Endothelial cell of umbilical vein (primary cell): ENCODE data around the gene LRRC4B. TPM values are rescaled to one million over a fixed set of nuclear protein-coding genes. Genes with fewer than 3 reads are reported as not detected.

Source experiments
- BruUV-seq: library from RNA; stranded (reverse); fragments of 400-500 nt; replicated peaks from 2 replicates; lab custom pipeline; 2021; lab: Mats Ljungman, UMichigan
- CTCF ChIA-PET: fragments of 300-600, 350-600 bp; sonication (Branson Sonifier 250); formaldehyde crosslinking; loops from one replicate; lab custom pipeline; 2021; ENCODE audit warnings: antibody characterized with exemption, inconsistent platforms; lab: Charles Lee
- POLR2A ChIA-PET: fragments of 300-600, 350-600 bp; sonication (Branson Sonifier 250); formaldehyde crosslinking; loops from one replicate; lab custom pipeline; 2021; ENCODE audit warnings: antibody characterized with exemption, inconsistent platforms; lab: Charles Lee
- DNase-seq: peaks from one replicate; pipeline ENCODE4 v3.0.0-alpha.2; 2011; ENCODE audit warnings: low read depth, low spot score
- FAIRE-seq: peaks from 2 replicates; lab custom pipeline; 2011; peaks lifted over from hg19 to GRCh38; lab: Jason Lieb, UNC
- H2AFZ ChIP-seq: 2 replicates; pipeline ENCODE4 v1.6.0; 2012; ENCODE audit warnings: low read depth, low read length, control low read depth, inconsistent platforms
- H3K27ac ChIP-seq: 2 replicates; pipeline ENCODE4 v1.5.1; 2011; ENCODE audit warnings: low read depth, mild to moderate bottlenecking, control low read depth, low read length, moderate library complexity; ENCODE audit not compliant: insufficient read depth
- H3K27me3 ChIP-seq, 2 experiments: 2 replicates each; pipeline versions ENCODE4 v1.6.0 to v1.6.1; 2011; ENCODE audit warnings: low read length in 2 of 2, mixed read lengths in 1 of 2; ENCODE audit not compliant: control insufficient read depth in 2 of 2, insufficient read depth in 2 of 2
- H3K36me3 ChIP-seq, 2 experiments: 2 replicates in 1 of 2; 3 replicates in 1 of 2; pipeline ENCODE4 v1.5.1; 2011; ENCODE audit warnings: low read length in 2 of 2, mild to moderate bottlenecking in 1 of 2, moderate library complexity in 1 of 2; ENCODE audit not compliant: control insufficient read depth in 2 of 2, insufficient read depth in 2 of 2; ENCODE audit errors: extremely low read depth in 1 of 2
- H3K4me1 ChIP-seq: 3 replicates; pipeline ENCODE4 v1.5.1; 2011; ENCODE audit warnings: mild to moderate bottlenecking, low read length; ENCODE audit not compliant: control insufficient read depth, insufficient read depth; ENCODE audit errors: extremely low read depth
- H3K4me2 ChIP-seq: 2 replicates; pipeline ENCODE4 v1.6.1; 2011; ENCODE audit warnings: low read length, control low read depth, mixed read lengths; ENCODE audit not compliant: insufficient read depth
- H3K4me3 ChIP-seq, 3 experiments: fragments of 200-600 bp in 1 of 3; sonication (generic), shearing (Covaris generic) in 1 of 3; replicated peaks in 1 of 3; 2 replicates each; pipeline ENCODE4 v1.5.1; 2011 to 2016; ENCODE audit warnings: control low read depth in 3 of 3, low read length in 3 of 3, mild to moderate bottlenecking in 2 of 3, inconsistent platforms in 1 of 3, low read depth in 1 of 3, moderate library complexity in 1 of 3; ENCODE audit not compliant: insufficient read depth in 1 of 3
- H3K79me2 ChIP-seq: 2 replicates; pipeline ENCODE4 v1.6.0; 2012; ENCODE audit warnings: low read length, inconsistent platforms; ENCODE audit not compliant: control insufficient read depth, insufficient read depth
- H3K9ac ChIP-seq: replicated peaks from 2 replicates; pipeline ENCODE3; 2011; ENCODE audit warnings: low read length, control low read depth; ENCODE audit not compliant: insufficient read depth; ENCODE audit errors: extremely low read depth
- H3K9me1 ChIP-seq: replicated peaks from 3 replicates; pipeline ENCODE4 v1.6.0; 2011; ENCODE audit warnings: mild to moderate bottlenecking, low read length; ENCODE audit not compliant: control insufficient read depth, insufficient read depth; ENCODE audit errors: extremely low read depth
- H3K9me3 ChIP-seq: replicated peaks from 2 replicates; pipeline ENCODE4 v1.5.1; 2012; ENCODE audit warnings: low read length, inconsistent platforms; ENCODE audit not compliant: control insufficient read depth, insufficient read depth
- H4K20me1 ChIP-seq: replicated peaks from 2 replicates; pipeline ENCODE3; 2011; ENCODE audit warnings: mild to moderate bottlenecking, low read length; ENCODE audit not compliant: control insufficient read depth, insufficient read depth; ENCODE audit errors: extremely low read depth
- FOS ChIP-seq: IDR thresholded peaks from 2 replicates; pipeline ENCODE4 v1.6.1; 2011; ENCODE audit warnings: mild to moderate bottlenecking, low read length, moderate library complexity, borderline replicate concordance; ENCODE audit not compliant: insufficient read depth
- GATA2 ChIP-seq: IDR thresholded peaks from 2 replicates; pipeline ENCODE4 v1.7.0; 2011; ENCODE audit warnings: low read depth, mild to moderate bottlenecking, moderate library complexity, mixed read lengths, low read length; ENCODE audit not compliant: insufficient read length, insufficient read depth
- dilution Hi-C: fragments of 300-500 bp; cut with MboI; formaldehyde crosslinking; loops from one replicate; pipeline ENCODE4 v1.15.0; 2019; ENCODE audit warnings: low sequenced_read_pairs; ENCODE audit not compliant: extremely low pct_ligation_motif_present
- intact Hi-C: fragments of 100-400 bp; cut with micrococcal nuclease; formaldehyde crosslinking; loops from one replicate; pipeline ENCODE4 v1.10.0; 2022
- polyA plus RNA-seq, 4 experiments: library from polyadenylated mRNA; depleted of rRNA in 3 of 4; stranded (reverse) in 3 of 4; unstranded in 1 of 4; fragments of >200 nt; gene quantifications; 2 replicates each; pipeline versions ENCODE4 v1.2.1 to v1.2.3, GENCODE V29; 2011 to 2012; ENCODE audit warnings: missing spikeins in 1 of 4
- total RNA-seq: library from RNA; stranded (reverse); gene quantifications from 2 replicates; pipeline ENCODE4 v1.2.3, GENCODE V29; 2021
- TF ChIP-seq, protein P1 (sequence below), 2 donors: IDR thresholded peaks; 1 replicate in 1 of 2; 2 replicates in 1 of 2; pipeline ENCODE4 v1.5.1; 2011; ENCODE audit warnings: low read length in 2 of 2, mild to moderate bottlenecking in 2 of 2, moderate library complexity in 2 of 2, control low read depth in 1 of 2, inconsistent platforms in 1 of 2, low read depth in 1 of 2; ENCODE audit not compliant: insufficient read depth in 1 of 2; ENCODE audit errors: extremely low read depth in 1 of 2
- TF ChIP-seq, protein P2 (sequence below): IDR thresholded peaks from 2 replicates; pipeline ENCODE4 v1.6.1; 2011; ENCODE audit not compliant: insufficient read depth, insufficient read length

LRRC4B gene
- total and polyA plus RNA-seq, 2 donors (not counting 3 experiments of a cell fraction or from before 2014, with no cell fraction given) = 0.08 TPM; not detected in 1

DNA sequence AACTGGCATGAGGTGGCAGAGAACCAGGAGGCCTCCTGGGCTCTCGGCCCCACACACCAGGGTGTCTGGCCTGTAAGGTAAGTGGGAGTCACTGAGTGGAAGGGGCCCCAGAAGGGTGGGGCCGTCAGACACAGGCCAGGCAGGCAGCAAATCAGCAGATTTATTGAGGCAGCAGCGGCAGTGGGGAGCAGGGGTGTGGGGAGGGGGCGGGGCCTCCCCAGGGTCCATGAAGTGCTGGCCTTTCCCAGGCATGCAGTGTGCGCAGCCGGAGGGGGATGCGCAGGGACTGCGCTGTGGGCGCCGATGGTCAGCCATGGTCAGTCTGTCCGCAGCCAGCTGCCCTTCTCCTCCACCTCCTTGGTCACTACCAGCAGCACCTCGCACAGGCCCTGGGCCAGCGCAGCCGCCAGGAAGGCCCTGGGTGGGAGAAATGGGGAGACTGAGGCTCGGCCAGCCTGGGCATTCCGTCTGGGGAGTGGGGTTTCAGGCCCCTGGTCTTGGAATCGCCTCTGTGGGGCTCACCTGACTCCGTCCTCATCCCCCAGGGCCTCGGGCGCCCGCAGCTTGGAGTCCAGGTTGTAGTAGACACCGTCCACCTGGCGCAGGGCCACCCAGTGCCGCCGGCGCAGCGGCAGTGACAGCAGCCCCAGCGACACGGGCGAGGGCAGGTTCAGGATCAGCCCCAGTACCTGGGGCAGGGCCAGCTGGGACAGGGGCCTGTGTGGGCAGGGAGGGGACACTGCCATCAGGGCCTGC lies 62.2 kb downstream of the LRRC4B start:
- no peak for TF ChIP-seq GATA2
- TF ChIP-seq, protein P1, sequence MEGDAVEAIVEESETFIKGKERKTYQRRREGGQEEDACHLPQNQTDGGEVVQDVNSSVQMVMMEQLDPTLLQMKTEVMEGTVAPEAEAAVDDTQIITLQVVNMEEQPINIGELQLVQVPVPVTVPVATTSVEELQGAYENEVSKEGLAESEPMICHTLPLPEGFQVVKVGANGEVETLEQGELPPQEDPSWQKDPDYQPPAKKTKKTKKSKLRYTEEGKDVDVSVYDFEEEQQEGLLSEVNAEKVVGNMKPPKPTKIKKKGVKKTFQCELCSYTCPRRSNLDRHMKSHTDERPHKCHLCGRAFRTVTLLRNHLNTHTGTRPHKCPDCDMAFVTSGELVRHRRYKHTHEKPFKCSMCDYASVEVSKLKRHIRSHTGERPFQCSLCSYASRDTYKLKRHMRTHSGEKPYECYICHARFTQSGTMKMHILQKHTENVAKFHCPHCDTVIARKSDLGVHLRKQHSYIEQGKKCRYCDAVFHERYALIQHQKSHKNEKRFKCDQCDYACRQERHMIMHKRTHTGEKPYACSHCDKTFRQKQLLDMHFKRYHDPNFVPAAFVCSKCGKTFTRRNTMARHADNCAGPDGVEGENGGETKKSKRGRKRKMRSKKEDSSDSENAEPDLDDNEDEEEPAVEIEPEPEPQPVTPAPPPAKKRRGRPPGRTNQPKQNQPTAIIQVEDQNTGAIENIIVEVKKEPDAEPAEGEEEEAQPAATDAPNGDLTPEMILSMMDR (IDR thresholded peaks at IDR 0.05; ENCODE audit: extremely low read depth in 1 of 2, insufficient read depth in 1 of 2, low read depth in 1 of 2, low read length in 2 of 2) = no peak
- no peak for TF ChIP-seq FOS
- TF ChIP-seq, protein P2, sequence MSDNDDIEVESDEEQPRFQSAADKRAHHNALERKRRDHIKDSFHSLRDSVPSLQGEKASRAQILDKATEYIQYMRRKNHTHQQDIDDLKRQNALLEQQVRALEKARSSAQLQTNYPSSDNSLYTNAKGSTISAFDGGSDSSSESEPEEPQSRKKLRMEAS = no peak
- intact Hi-C loops = no loop called here
- H3K79me2 ChIP-seq = no peaks in the 10 kb centered on the region
- DNase-seq (no peak), FAIRE-seq (no peak)
- H3K9me1 ChIP-seq = no peaks in the 10 kb centered on the region
- no peaks in the 10 kb centered on the region for H3K36me3 ChIP-seq
- BruUV-seq = no TSS peak
- dilution Hi-C loops = no loop called here
- no peaks in the 10 kb centered on the region for H4K20me1 ChIP-seq
- H3K9ac ChIP-seq = no peak overlapping the region
- ChIA-PET CTCF (no interaction called here), POLR2A (no interaction called here)
- H3K27ac ChIP-seq = no peak overlapping the region
- no peaks in the 10 kb centered on the region for H3K9me3 ChIP-seq
- no peak overlapping the region for H3K4me2 ChIP-seq
- H3K4me3 ChIP-seq = no peak overlapping the region
- H3K27me3 ChIP-seq = no peaks in the 10 kb centered on the region
- no peak overlapping the region for H2AFZ ChIP-seq
- peaks cover 7% of the 10 kb centered on the region for H3K4me1 ChIP-seq
